K562 (cell line): ENCODE data around the gene STK24. TPM values are rescaled to one million over a fixed set of nuclear protein-coding genes. Genes with fewer than 3 reads are reported as not detected.

ENCODE experiments used
- GTF2F1 ChIP-seq: IDR thresholded peaks from 2 replicates; pipeline ENCODE4 v1.6.1; 2011; ENCODE audit warnings: low read depth, low read length, improper control_type of control experiment
- LEF1 ChIP-seq: fragments of 450-650 bp; IDR thresholded peaks from 2 replicates; pipeline ENCODE4 v1.6.1; 2016; ENCODE audit warnings: mild to moderate bottlenecking
- PRMT5 ChIP-seq: sonication (generic); formaldehyde crosslinking; IDR thresholded peaks from 2 replicates; pipeline ENCODE4 v1.5.0; 2020; ENCODE audit warnings: missing genetic modification reagents
- RAD51 ChIP-seq: fragments of 450-650 bp; IDR thresholded peaks from 2 replicates; pipeline ENCODE4 v1.7.1; 2016; ENCODE audit warnings: low read depth, mild to moderate bottlenecking, borderline replicate concordance
- RBM17 ChIP-seq: fragments of 200-400 bp; formaldehyde crosslinking; IDR thresholded peaks from 2 replicates; pipeline ENCODE4 v1.6.1; 2017; ENCODE audit warnings: low read depth, mild to moderate bottlenecking, low read length, borderline replicate concordance
- RCOR1 ChIP-seq, 2 experiments: IDR thresholded peaks; 2 replicates each; pipeline ENCODE4 v1.6.1; 2012; ENCODE audit warnings: low read depth in 2 of 2, low read length in 2 of 2, borderline replicate concordance in 1 of 2, improper control_type of control experiment in 1 of 2
- SNIP1 ChIP-seq: fragments of 450-650 bp; IDR thresholded peaks from 2 replicates; pipeline ENCODE4 v1.7.1; 2017; ENCODE audit warnings: low read depth, mild to moderate bottlenecking
- SPI1 ChIP-seq: IDR thresholded peaks from 2 replicates; pipeline ENCODE4 v1.6.1; 2011; ENCODE audit warnings: low read depth, low read length, control low read depth, borderline replicate concordance
- TFAM ChIP-seq: fragments of 250-450 bp; sonication (Bioruptor Pico); conservative IDR thresholded peaks from 2 replicates; pipeline ENCODE4 v1.5.0; 2021; ENCODE audit warnings: mild to moderate bottlenecking, moderate library complexity
- ZNF384 ChIP-seq: IDR thresholded peaks from 2 replicates; pipeline ENCODE4 v1.6.1; 2012; ENCODE audit warnings: low read depth, low read length, improper control_type of control experiment
- polyA plus RNA-seq, 8 experiments: library from polyadenylated mRNA; depleted of rRNA in 4 of 8; stranded (reverse) in 5 of 8; unstranded in 3 of 8; fragments of >200 nt; fragmentation: Nextera tagmentation in 2 of 8; fragmentation: Illumina TruSeq in 1 of 8; extraction: Ambion mirVana in 2 of 8; extraction: Trizol in 1 of 8; gene quantifications; 2 replicates each; pipeline versions ENCODE4 v1.2.1 to v1.2.3, GENCODE V29; 2011 to 2014; ENCODE audit warnings: inconsistent platforms in 1 of 8, missing spikeins in 1 of 8
- total RNA-seq, 7 experiments: library from RNA; depleted of rRNA in 6 of 7; stranded (reverse); fragments of >200 nt in 6 of 7; fragmentation: Illumina TruSeq in 2 of 7; extraction: Trizol in 2 of 7; gene quantifications; 2 replicates each; pipeline versions ENCODE4 v1.2.1 to v1.2.3, GENCODE V29; 2011 to 2021; ENCODE audit warnings: low replicate concordance in 1 of 7
- TF ChIP-seq, protein P1 (sequence below), 2 experiments: IDR thresholded peaks; 2 replicates each; pipeline ENCODE4 v1.6.1; 2012; ENCODE audit warnings: improper control_type of control experiment in 2 of 2, low read depth in 2 of 2, low read length in 2 of 2, borderline replicate concordance in 1 of 2
- TF ChIP-seq, protein P2 (sequence below): fragments of 200-800 bp; sonication (Bioruptor generic); IDR thresholded peaks from 2 replicates; pipeline ENCODE4 v1.6.1; 2017; ENCODE audit warnings: missing genetic modification characterization, missing compliant biosample characterization
- TF ChIP-seq, protein P3 (sequence below), 2 experiments: IDR thresholded peaks; 2 replicates each; pipeline ENCODE4 v1.6.1; 2011; ENCODE audit warnings: borderline replicate concordance in 1 of 2, control low read depth in 1 of 2, low read depth in 1 of 2, low read length in 1 of 2, mild to moderate bottlenecking in 1 of 2, mixed read lengths in 1 of 2, moderate library complexity in 1 of 2; ENCODE audit not compliant: insufficient read depth in 1 of 2, insufficient read length in 1 of 2, poor library complexity in 1 of 2, severe bottlenecking in 1 of 2; ENCODE audit errors: extremely low read depth in 1 of 2
- TF ChIP-seq, protein P4 (sequence below): sonication (generic); formaldehyde crosslinking; IDR thresholded peaks from 2 replicates; pipeline ENCODE4 v1.8.1; 2023; ENCODE audit warnings: mild to moderate bottlenecking, missing genetic modification reagents, moderate library complexity
- TF ChIP-seq, protein P5 (sequence below): fragments of 450-650 bp; formaldehyde crosslinking; IDR thresholded peaks from 2 replicates; pipeline ENCODE4 v1.4.0; 2020; ENCODE audit warnings: mild to moderate bottlenecking
- TF ChIP-seq, protein P6 (sequence below): fragments of 250-450 bp; sonication (Bioruptor Pico); IDR thresholded peaks from 2 replicates; pipeline ENCODE4 v1.5.0; 2021

The STK24 gene
- total and polyA plus RNA-seq, 9 of the 15 experiments (the other 6 are each of a cell fraction or from before 2014, with no cell fraction given) = 3.8 to 78.4 (median 28.2) TPM

DNA sequence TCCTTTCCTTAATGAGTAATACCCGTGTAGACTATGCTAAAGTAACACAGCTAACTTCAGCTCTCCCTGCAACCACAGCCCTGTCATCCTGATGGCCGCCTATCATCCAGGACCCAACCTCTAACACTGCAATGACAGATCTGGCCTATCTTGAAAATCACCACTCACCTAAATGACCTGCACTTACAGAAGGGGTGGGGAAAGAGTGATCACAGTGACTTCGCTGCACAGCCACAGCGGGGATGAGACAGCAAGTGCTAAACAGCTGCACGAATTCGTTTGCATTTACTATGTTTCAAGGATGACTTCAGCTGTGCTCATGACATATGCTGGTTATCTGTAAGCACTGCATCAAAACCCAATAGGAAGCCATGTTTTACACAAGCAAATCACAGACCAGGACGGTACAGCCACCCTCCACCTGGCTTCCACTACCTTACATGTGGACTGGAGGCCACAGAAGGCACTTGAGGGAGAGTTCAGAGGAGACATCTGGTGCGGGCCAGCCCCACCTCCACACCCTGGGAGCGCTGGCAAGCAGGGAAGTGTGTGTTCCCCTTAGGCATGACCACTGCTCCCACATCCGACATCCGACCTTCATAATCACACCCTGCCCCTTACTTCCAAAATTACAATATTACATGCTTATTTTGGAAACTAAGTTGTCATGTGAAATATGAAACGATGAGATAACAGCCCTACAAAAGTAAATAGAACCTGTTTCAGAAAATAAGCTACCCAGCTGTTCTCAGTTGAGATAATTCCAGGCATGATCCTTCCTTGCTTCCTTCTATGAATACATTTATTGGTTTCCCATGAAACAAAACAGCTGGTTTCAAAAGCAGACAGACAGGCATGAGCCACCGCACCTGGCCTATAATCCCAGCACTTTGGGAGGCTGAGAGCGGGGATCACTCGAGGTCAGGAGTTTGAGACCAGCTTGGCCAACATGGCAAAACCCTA is 95.7 kb downstream of the STK24 start (continued):
- TF ChIP-seq, protein P1, sequence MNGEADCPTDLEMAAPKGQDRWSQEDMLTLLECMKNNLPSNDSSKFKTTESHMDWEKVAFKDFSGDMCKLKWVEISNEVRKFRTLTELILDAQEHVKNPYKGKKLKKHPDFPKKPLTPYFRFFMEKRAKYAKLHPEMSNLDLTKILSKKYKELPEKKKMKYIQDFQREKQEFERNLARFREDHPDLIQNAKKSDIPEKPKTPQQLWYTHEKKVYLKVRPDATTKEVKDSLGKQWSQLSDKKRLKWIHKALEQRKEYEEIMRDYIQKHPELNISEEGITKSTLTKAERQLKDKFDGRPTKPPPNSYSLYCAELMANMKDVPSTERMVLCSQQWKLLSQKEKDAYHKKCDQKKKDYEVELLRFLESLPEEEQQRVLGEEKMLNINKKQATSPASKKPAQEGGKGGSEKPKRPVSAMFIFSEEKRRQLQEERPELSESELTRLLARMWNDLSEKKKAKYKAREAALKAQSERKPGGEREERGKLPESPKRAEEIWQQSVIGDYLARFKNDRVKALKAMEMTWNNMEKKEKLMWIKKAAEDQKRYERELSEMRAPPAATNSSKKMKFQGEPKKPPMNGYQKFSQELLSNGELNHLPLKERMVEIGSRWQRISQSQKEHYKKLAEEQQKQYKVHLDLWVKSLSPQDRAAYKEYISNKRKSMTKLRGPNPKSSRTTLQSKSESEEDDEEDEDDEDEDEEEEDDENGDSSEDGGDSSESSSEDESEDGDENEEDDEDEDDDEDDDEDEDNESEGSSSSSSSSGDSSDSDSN (IDR thresholded peaks at IDR 0.05; ENCODE audit: borderline replicate concordance in 1 of 2, low read depth in 2 of 2, low read length in 2 of 2) = no peak
- TF ChIP-seq, protein P2, sequence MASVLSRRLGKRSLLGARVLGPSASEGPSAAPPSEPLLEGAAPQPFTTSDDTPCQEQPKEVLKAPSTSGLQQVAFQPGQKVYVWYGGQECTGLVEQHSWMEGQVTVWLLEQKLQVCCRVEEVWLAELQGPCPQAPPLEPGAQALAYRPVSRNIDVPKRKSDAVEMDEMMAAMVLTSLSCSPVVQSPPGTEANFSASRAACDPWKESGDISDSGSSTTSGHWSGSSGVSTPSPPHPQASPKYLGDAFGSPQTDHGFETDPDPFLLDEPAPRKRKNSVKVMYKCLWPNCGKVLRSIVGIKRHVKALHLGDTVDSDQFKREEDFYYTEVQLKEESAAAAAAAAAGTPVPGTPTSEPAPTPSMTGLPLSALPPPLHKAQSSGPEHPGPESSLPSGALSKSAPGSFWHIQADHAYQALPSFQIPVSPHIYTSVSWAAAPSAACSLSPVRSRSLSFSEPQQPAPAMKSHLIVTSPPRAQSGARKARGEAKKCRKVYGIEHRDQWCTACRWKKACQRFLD = no peak; the same call in 1 of the 2 replicates
- TF ChIP-seq GTF2F1 = no peak
- TF ChIP-seq TFAM = no peak
- TF ChIP-seq RBM17 = no peak
- peak in 1 of 2 experiments; percentile 85; a peak in 3 of 4 replicates for TF ChIP-seq RCOR1 (IDR thresholded peaks at IDR 0.05; ENCODE audit: borderline replicate concordance in 1 of 2, low read depth in 2 of 2, low read length in 2 of 2)
- no peak for TF ChIP-seq RAD51
- no peak for TF ChIP-seq SPI1
- no peak for TF ChIP-seq LEF1
- TF ChIP-seq, protein P3, sequence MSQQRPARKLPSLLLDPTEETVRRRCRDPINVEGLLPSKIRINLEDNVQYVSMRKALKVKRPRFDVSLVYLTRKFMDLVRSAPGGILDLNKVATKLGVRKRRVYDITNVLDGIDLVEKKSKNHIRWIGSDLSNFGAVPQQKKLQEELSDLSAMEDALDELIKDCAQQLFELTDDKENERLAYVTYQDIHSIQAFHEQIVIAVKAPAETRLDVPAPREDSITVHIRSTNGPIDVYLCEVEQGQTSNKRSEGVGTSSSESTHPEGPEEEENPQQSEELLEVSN (IDR thresholded peaks at IDR 0.05; ENCODE audit: borderline replicate concordance in 1 of 2, extremely low read depth in 1 of 2, insufficient read depth in 1 of 2, insufficient read length in 1 of 2, low read depth in 1 of 2, low read length in 1 of 2, poor library complexity in 1 of 2, severe bottlenecking in 1 of 2) = no peak
- TF ChIP-seq, protein P4, sequence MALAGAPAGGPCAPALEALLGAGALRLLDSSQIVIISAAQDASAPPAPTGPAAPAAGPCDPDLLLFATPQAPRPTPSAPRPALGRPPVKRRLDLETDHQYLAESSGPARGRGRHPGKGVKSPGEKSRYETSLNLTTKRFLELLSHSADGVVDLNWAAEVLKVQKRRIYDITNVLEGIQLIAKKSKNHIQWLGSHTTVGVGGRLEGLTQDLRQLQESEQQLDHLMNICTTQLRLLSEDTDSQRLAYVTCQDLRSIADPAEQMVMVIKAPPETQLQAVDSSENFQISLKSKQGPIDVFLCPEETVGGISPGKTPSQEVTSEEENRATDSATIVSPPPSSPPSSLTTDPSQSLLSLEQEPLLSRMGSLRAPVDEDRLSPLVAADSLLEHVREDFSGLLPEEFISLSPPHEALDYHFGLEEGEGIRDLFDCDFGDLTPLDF (CRISPR knock-in tag) = no peak
- no peak for TF ChIP-seq ZNF384
- TF ChIP-seq, protein P5, sequence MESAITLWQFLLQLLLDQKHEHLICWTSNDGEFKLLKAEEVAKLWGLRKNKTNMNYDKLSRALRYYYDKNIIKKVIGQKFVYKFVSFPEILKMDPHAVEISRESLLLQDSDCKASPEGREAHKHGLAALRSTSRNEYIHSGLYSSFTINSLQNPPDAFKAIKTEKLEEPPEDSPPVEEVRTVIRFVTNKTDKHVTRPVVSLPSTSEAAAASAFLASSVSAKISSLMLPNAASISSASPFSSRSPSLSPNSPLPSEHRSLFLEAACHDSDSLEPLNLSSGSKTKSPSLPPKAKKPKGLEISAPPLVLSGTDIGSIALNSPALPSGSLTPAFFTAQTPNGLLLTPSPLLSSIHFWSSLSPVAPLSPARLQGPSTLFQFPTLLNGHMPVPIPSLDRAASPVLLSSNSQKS (CRISPR knock-in tag) = no peak
- TF ChIP-seq, protein P6, sequence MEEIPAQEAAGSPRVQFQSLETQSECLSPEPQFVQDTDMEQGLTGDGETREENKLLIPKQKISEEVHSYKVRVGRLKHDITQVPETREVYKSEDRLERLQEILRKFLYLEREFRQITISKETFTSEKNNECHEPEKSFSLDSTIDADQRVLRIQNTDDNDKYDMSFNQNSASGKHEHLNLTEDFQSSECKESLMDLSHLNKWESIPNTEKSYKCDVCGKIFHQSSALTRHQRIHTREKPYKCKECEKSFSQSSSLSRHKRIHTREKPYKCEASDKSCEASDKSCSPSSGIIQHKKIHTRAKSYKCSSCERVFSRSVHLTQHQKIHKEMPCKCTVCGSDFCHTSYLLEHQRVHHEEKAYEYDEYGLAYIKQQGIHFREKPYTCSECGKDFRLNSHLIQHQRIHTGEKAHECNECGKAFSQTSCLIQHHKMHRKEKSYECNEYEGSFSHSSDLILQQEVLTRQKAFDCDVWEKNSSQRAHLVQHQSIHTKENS = no peak
- TF ChIP-seq SNIP1 = no peak
- TF ChIP-seq PRMT5 = no peak
